Liver (tissue), 3 donors: ENCODE measurements around the gene HDDC3.

Experiments
- RXRA ChIP-seq, 2 donors: IDR thresholded peaks; 2 replicates each; pipeline ENCODE4 v1.6.1; 2017 to 2018; ENCODE audit warnings: antibody characterized with exemption in 2 of 2, mild to moderate bottlenecking in 1 of 2
- SP1 ChIP-seq: IDR thresholded peaks from 2 replicates; pipeline ENCODE4 v1.6.1; 2018; ENCODE audit warnings: antibody characterized with exemption, mild to moderate bottlenecking
- YY1 ChIP-seq: IDR thresholded peaks from 2 replicates; pipeline ENCODE4 v1.6.1; 2016; ENCODE audit warnings: antibody characterized with exemption, mild to moderate bottlenecking
- TF ChIP-seq, protein P1 (sequence below): fragments of 150-350 bp; IDR thresholded peaks from 2 replicates; pipeline ENCODE4 v1.5.1; 2017; ENCODE audit warnings: improper control_type of control experiment, low read depth, low read length; ENCODE audit not compliant: missing input control
- TF ChIP-seq, protein P2 (sequence below): IDR thresholded peaks from 2 replicates; pipeline ENCODE4 v1.6.1; 2016; ENCODE audit warnings: antibody characterized with exemption
- donor health status: healthy.
- donor health status: healthy.

DNA sequence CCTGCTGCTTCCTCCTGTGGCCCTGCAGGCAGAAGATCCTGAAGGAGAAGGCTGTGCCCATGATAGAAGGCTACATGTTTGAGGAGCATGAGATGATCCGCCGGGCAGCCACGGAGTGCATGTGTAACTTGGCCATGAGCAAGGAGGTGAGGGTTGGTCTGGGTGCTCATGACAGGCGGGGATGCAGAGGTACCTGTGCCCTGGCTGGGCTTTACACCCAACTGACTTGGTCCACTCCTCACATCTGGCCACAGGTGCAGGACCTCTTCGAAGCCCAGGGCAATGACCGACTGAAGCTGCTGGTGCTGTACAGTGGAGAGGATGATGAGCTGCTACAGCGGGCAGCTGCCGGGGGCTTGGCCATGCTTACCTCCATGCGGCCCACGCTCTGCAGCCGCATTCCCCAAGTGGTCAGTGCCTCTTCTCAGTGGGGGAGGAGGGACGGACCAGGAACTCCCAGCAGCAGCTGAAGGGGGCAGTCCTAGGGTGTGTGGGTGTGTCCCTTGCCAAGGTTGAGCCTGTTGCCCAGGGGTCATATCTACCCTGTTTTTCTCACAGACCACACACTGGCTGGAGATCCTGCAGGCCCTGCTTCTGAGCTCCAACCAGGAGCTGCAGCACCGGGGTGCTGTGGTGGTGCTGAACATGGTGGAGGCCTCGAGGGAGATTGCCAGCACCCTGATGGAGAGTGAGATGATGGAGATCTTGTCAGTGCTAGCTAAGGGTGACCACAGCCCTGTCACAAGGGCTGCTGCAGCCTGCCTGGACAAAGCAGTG is 20.7 kb upstream of the HDDC3 start:
- TF ChIP-seq SP1 (no peak), YY1 (no peak), RXRA (IDR thresholded peaks at IDR 0.05) (no peak)
- TF ChIP-seq, protein P1, sequence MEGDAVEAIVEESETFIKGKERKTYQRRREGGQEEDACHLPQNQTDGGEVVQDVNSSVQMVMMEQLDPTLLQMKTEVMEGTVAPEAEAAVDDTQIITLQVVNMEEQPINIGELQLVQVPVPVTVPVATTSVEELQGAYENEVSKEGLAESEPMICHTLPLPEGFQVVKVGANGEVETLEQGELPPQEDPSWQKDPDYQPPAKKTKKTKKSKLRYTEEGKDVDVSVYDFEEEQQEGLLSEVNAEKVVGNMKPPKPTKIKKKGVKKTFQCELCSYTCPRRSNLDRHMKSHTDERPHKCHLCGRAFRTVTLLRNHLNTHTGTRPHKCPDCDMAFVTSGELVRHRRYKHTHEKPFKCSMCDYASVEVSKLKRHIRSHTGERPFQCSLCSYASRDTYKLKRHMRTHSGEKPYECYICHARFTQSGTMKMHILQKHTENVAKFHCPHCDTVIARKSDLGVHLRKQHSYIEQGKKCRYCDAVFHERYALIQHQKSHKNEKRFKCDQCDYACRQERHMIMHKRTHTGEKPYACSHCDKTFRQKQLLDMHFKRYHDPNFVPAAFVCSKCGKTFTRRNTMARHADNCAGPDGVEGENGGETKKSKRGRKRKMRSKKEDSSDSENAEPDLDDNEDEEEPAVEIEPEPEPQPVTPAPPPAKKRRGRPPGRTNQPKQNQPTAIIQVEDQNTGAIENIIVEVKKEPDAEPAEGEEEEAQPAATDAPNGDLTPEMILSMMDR, result no peak
- TF ChIP-seq, protein P2, sequence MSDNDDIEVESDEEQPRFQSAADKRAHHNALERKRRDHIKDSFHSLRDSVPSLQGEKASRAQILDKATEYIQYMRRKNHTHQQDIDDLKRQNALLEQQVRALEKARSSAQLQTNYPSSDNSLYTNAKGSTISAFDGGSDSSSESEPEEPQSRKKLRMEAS, result no peak
